CD4-positive, alpha-beta T cell (primary cell): Measurements from ENCODE around the gene GRK5. TPM values are rescaled to one million over a fixed set of nuclear protein-coding genes. Genes with fewer than 3 reads are reported as not detected.

ENCODE experiments used
- ATAC-seq: fragments of 200-7000 bp; cut with Tn5 transposase; one replicate; pipeline ENCODE4 v1.10.0; 2022; ENCODE audit warnings: mild to moderate bottlenecking; ENCODE audit not compliant: poor library complexity
- CTCF ChIA-PET: fragments of 350-600 bp; sonication (Branson Sonifier 250); formaldehyde crosslinking; loops from one replicate; lab custom pipeline; 2021; ENCODE audit warnings: antibody characterized with exemption, inconsistent platforms; lab: Charles Lee
- POLR2A ChIA-PET: fragments of 350-600 bp; sonication (Branson Sonifier 250); formaldehyde crosslinking; loops from one replicate; lab custom pipeline; 2021; ENCODE audit warnings: antibody characterized with exemption, inconsistent platforms; lab: Charles Lee
- DNase-seq, 14 experiments: peaks; one replicate each; pipeline ENCODE4 v3.0.0-alpha.2; 2013 to 2020; ENCODE audit warnings: mixed read lengths in 2 of 14
- H3K27ac ChIP-seq, 2 donors: one replicate each; pipeline versions ENCODE4 v1.5.1 to v1.7.0; 2013; ENCODE audit warnings: low read length in 2 of 2, low read depth in 1 of 2, mild to moderate bottlenecking in 1 of 2
- H3K27me3 ChIP-seq, 2 experiments: 1 replicate in 1 of 2; 2 replicates in 1 of 2; pipeline versions ENCODE4 v1.6.1 to v1.7.0; 2013; ENCODE audit warnings: low read length in 2 of 2, control low read depth in 1 of 2, mild to moderate bottlenecking in 1 of 2, moderate library complexity in 1 of 2; ENCODE audit not compliant: insufficient read depth in 2 of 2, control insufficient read depth in 1 of 2
- H3K36me3 ChIP-seq: one replicate; pipeline ENCODE4 v1.6.1; 2013; ENCODE audit warnings: low read length, control low read depth; ENCODE audit not compliant: insufficient read depth
- H3K4me1 ChIP-seq: one replicate; pipeline ENCODE4 v1.6.1; 2013; ENCODE audit warnings: low read length, control low read depth; ENCODE audit not compliant: insufficient read depth
- H3K4me3 ChIP-seq: one replicate; pipeline ENCODE4 v1.5.1; 2013; ENCODE audit warnings: mild to moderate bottlenecking, low read length, moderate library complexity
- H3K9me3 ChIP-seq, 2 experiments: 1 replicate in 1 of 2; 2 replicates in 1 of 2; pipeline versions ENCODE4 v1.6.1 to v1.7.0; 2013; ENCODE audit warnings: low read length in 2 of 2, mild to moderate bottlenecking in 2 of 2, control low read depth in 1 of 2, moderate library complexity in 1 of 2; ENCODE audit not compliant: control insufficient read depth in 1 of 2, insufficient read depth in 1 of 2
- H3K27ac Mint-ChIP-seq: one replicate; pipeline ENCODE4 v1.8.0; 2020; ENCODE audit warnings: mixed read lengths
- H3K27me3 Mint-ChIP-seq: one replicate; pipeline ENCODE4 v1.8.0; 2021; ENCODE audit warnings: mixed read lengths
- H3K36me3 Mint-ChIP-seq: one replicate; pipeline ENCODE4 v1.8.0; 2021; ENCODE audit warnings: low read depth, mixed read lengths
- H3K4me1 Mint-ChIP-seq: one replicate; pipeline ENCODE4 v1.8.0; 2021; ENCODE audit warnings: low read depth, mixed read lengths
- H3K4me3 Mint-ChIP-seq: one replicate; pipeline ENCODE4 v1.8.0; 2020; ENCODE audit warnings: mild to moderate bottlenecking, mixed read lengths
- H3K9me3 Mint-ChIP-seq: one replicate; pipeline ENCODE4 v1.8.0; 2020; ENCODE audit warnings: mixed read lengths
- intact Hi-C, 2 experiments: fragments of 100-400 bp; cut with DNase I in 1 of 2; cut with micrococcal nuclease in 1 of 2; formaldehyde crosslinking; loops; one replicate each; pipeline versions ENCODE4 v1.15.1 to v1.9.0; 2023 to 2025; cut with DNase I, micrococcal nuclease
- total RNA-seq, 174 experiments: library from RNA in 2 of 174; stranded (reverse) in 2 of 174; gene quantifications; one replicate each; pipeline ENCODE4 v1.2.3 and lab custom pipeline; 2021 to 2026
- TF ChIP-seq, protein P1 (sequence below): fragments of 200-600 bp; IDR thresholded peaks from one replicate; pipeline ENCODE4 v1.8.0; 2022; ENCODE audit warnings: antibody characterized with exemption, mild to moderate bottlenecking

GRK5 gene
- total RNA-seq, 2 experiments from 2014 or later = 19.2 to 20.8 TPM

DNA sequence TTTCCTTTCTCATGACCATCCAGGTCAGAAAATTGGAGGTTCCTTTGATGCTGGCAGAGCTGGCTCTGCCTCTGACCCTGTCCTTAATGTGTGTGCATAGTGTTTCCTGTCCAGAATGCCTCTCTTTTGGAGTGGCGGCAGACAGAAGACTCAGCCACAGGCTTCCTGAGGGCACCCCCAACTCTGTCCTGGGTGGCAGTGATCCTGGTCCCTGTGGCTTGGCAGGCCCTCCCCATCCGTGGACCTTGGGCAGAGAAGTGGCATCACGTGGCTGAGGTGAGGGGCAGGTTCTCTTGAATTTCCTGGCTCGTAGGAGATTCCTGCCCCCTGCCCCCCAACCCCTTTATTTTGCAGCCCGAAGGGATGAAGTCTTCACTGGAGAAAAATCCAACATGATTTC lies 202.0 kb downstream of the GRK5 start:
- Mint-ChIP-seq H3K4me3 (no peak overlapping the region), H3K27ac (no peak overlapping the region), H3K36me3 (peaks cover 15% of the 10 kb centered on the region), H3K27me3 (no peaks in the 10 kb centered on the region), H3K9me3 (no peaks in the 10 kb centered on the region), H3K4me1 (no peaks in the 10 kb centered on the region)
- ChIA-PET POLR2A (no interaction called here), CTCF (no interaction called here)
- Histone ChIP-seq H3K27ac (no peak overlapping the region), H3K36me3 (no peaks in the 10 kb centered on the region), H3K9me3 (no peaks in the 10 kb centered on the region), H3K4me3 (no peak overlapping the region), H3K4me1 (peaks cover 3% of the 10 kb centered on the region), H3K27me3 (no peaks in the 10 kb centered on the region)
- DNase-seq (no peak), ATAC-seq (no peak)
- TF ChIP-seq, protein P1, sequence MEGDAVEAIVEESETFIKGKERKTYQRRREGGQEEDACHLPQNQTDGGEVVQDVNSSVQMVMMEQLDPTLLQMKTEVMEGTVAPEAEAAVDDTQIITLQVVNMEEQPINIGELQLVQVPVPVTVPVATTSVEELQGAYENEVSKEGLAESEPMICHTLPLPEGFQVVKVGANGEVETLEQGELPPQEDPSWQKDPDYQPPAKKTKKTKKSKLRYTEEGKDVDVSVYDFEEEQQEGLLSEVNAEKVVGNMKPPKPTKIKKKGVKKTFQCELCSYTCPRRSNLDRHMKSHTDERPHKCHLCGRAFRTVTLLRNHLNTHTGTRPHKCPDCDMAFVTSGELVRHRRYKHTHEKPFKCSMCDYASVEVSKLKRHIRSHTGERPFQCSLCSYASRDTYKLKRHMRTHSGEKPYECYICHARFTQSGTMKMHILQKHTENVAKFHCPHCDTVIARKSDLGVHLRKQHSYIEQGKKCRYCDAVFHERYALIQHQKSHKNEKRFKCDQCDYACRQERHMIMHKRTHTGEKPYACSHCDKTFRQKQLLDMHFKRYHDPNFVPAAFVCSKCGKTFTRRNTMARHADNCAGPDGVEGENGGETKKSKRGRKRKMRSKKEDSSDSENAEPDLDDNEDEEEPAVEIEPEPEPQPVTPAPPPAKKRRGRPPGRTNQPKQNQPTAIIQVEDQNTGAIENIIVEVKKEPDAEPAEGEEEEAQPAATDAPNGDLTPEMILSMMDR = no peak
- intact Hi-C loops = no loop called here

DNA sequence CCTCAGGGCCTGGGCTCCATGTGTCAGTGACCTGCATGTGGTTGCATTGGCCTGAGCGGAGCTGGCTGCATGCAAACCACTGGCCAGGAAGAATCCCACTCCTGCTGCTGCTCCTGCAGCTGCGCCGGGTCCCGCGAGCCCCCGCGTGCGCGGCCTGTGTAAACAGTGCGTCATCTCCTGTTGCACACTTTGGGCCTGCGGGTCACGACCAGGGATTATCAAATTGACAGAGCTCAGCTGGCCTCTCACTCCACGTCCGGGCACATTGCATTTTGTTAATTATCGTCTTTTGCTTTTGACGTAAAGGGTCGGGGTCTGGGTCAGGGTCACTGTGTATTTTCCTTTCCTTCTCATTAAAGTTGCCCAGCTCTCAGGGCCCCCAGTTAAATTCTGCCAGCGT lies 202.5 kb downstream of the GRK5 start:
- Mint-ChIP-seq H3K27ac (no peak overlapping the region), H3K27me3 (no peaks in the 10 kb centered on the region), H3K4me3 (no peak overlapping the region), H3K4me1 (no peaks in the 10 kb centered on the region), H3K36me3 (peaks cover 15% of the 10 kb centered on the region), H3K9me3 (no peaks in the 10 kb centered on the region)
- POLR2A ChIA-PET = no interaction called here
- H3K27ac ChIP-seq = no peak overlapping the region
- intact Hi-C loops = no loop called here
- ATAC-seq (no peak), DNase-seq (no peak)
- no peaks in the 10 kb centered on the region for H3K9me3 ChIP-seq
- TF ChIP-seq, protein P1 = no peak
- peaks cover 1% of the 10 kb centered on the region for H3K4me1 ChIP-seq
- H3K4me3 ChIP-seq = no peak overlapping the region
- H3K36me3 ChIP-seq = no peaks in the 10 kb centered on the region
- H3K27me3 ChIP-seq = no peaks in the 10 kb centered on the region
- CTCF ChIA-PET = no interaction called here

DNA sequence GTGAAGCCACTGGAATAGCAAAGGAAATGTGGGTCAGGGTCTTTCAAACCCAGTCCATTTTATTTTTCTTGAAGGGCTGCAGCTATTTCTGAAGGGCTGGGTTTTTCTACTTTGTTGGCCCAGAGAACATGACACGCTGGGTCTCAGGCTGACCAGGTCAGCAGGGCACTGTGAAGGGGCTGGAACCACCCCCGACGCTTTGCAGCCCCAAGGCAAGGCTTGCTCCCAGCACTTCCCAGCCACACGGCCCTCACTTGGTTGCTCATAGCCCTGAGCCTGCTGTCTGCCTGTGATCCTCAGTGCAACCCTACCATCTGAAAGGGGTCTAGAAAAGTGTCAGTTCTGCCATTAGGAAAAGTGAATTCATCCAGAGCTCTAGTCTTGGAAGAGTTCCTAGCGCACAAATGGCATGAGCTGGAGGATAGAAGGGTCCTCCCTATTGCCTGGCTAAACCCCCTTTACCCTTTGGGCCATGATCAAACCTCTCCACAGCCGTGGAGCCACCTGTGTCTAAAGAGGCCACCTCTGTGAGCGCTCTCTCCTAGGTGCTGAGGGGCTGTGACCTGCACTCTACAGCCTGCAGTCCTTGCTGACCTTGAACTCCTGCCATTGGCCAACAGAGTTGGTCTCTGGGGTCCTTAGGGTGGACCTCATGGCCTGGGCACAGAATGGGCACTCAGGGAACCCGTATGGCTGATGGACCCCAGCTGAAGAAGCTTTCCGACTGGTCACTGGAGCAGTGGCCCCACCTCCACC lies 203.2 kb downstream of the GRK5 start:
- TF ChIP-seq, protein P1 = no peak
- H3K27ac ChIP-seq = no peak overlapping the region
- H3K4me3 Mint-ChIP-seq = no peak overlapping the region
- no peaks in the 10 kb centered on the region for H3K36me3 ChIP-seq
- no peak for ATAC-seq
- H3K9me3 ChIP-seq = no peaks in the 10 kb centered on the region
- no peaks in the 10 kb centered on the region for H3K27me3 Mint-ChIP-seq
- H3K4me1 ChIP-seq = no peaks in the 10 kb centered on the region
- no peak overlapping the region for H3K27ac Mint-ChIP-seq
- H3K9me3 Mint-ChIP-seq = no peaks in the 10 kb centered on the region
- DNase-seq = no peak
- CTCF ChIA-PET = no interaction called here
- intact Hi-C loops = no loop called here
- H3K27me3 ChIP-seq = no peaks in the 10 kb centered on the region
- H3K4me3 ChIP-seq = no peak overlapping the region
- no peaks in the 10 kb centered on the region for H3K4me1 Mint-ChIP-seq
- H3K36me3 Mint-ChIP-seq = peaks cover 15% of the 10 kb centered on the region
- POLR2A ChIA-PET = no interaction called here
